IMR-90 (cell line): ENCODE data around the gene CD2BP2.

ENCODE experiments used
- CEBPB ChIP-seq: IDR thresholded peaks from 2 replicates; pipeline ENCODE4 v1.6.1; 2012; ENCODE audit warnings: low read depth, low read length, improper control_type of control experiment
- CHD1 ChIP-seq: IDR thresholded peaks from 2 replicates; pipeline ENCODE4 v1.6.1; 2012; ENCODE audit warnings: low read depth, low read length, improper control_type of control experiment
- CTCF ChIP-seq: conservative IDR thresholded peaks from 2 replicates; pipeline ENCODE4 v1.5.1; 2012; ENCODE audit warnings: mild to moderate bottlenecking, low read depth, low read length, improper control_type of control experiment
- FOS ChIP-seq: fragments of 150-350 bp; IDR thresholded peaks from 2 replicates; pipeline ENCODE4 v1.6.1; 2016; ENCODE audit warnings: low read depth, low read length
- MAZ ChIP-seq: IDR thresholded peaks from 2 replicates; pipeline ENCODE4 v1.6.1; 2012; ENCODE audit warnings: low read depth, mild to moderate bottlenecking, low read length, improper control_type of control experiment, moderate library complexity, borderline replicate concordance
- MXI1 ChIP-seq: IDR thresholded peaks from 2 replicates; pipeline ENCODE4 v1.6.1; 2012; ENCODE audit warnings: low read depth, mild to moderate bottlenecking, low read length, moderate library complexity, borderline replicate concordance
- POLR2A ChIP-seq: IDR thresholded peaks from 2 replicates; pipeline ENCODE4 v1.6.1; 2012; ENCODE audit warnings: mild to moderate bottlenecking, low read depth, low read length
- RAD21 ChIP-seq: IDR thresholded peaks from 2 replicates; pipeline ENCODE4 v1.6.1; 2012; ENCODE audit warnings: low read length, improper control_type of control experiment
- RFX5 ChIP-seq: IDR thresholded peaks from 2 replicates; pipeline ENCODE4 v1.8.0; 2012; ENCODE audit warnings: low read depth, mild to moderate bottlenecking, low read length, moderate library complexity

GRCh38 chr16:30368792-30369090 lies 13.6 kb upstream of the CD2BP2 start:
- TF ChIP-seq CTCF (no peak), POLR2A (no peak), CHD1 (no peak), CEBPB (no peak), RFX5 (no peak), MAZ (no peak), RAD21 (no peak), FOS (no peak), MXI1 (no peak)
